ENCODE measurements around the gene PRMT1. TPM values are rescaled to one million over a fixed set of nuclear protein-coding genes. Genes with fewer than 3 reads are reported as not detected.

The PRMT1 gene
- polyA plus RNA-seq, 2 of the 4 experiments (the other 2 are of a cell fraction), result 504 to 516 TPM

DNA sequence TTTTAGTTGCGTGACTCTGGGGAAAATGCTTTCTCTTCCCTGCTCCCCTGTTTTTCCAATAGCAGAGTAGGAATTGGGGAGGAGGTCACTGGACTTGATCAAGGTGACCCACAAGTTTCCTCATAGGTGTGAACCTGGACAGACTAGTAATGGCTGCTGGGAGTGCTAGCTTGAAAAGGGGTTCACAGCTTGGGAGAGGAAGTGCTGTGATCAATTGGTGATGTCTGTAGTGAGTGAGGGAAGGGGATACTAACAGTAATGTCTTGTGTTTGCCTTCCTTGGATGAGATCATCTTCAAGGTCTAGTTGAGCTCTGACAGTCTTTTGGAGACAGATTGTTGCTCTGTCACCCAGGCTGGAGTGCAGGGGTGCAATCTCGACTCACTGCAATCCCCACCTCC is 9.6 kb upstream of the PRMT1 start:
- FAIRE-seq (no peak), DNase-seq (ENCODE audit: low read depth in 1 of 2, low spot score in 1 of 2) (no peak), ATAC-seq (no peak)
- 93% methylated on average over 2 of the region's 2 CpGs for WGBS (ENCODE audit: missing lambda C conversion rate)
- H3K4me1 ChIP-seq, result peaks cover 22% of the 10 kb centered on the region
- ChIA-PET CTCF (interaction anchor here (1.2 to 21.2 kb wide), 4 partner anchors 5 to 32 kb away, joined by 3 to 326 read pairs (median 166); partner anchors contain the start of genes BCL2L12, IRF3 and PRMT1), POLR2A (interaction anchor here (2.1 kb wide), 1 partner anchor 9 kb away, joined by 11 read pairs; the partner anchor contains the start of gene PRMT1)
- TF ChIP-seq EHMT2 (IDR thresholded peaks at IDR 0.05; ENCODE audit: low read depth) (no peak), CHD2 (IDR thresholded peaks at IDR 0.05; ENCODE audit: low read length, partially characterized antibody) (no peak), TFCP2L1 (CRISPR knock-in tag; IDR thresholded peaks at IDR 0.05) (no peak), TP53 (CRISPR knock-in tag; IDR thresholded peaks at IDR 0.05) (no peak), POLR2A (IDR thresholded peaks at IDR 0.05; ENCODE audit: low read length) (no peak), KDM1A (IDR thresholded peaks at IDR 0.05; ENCODE audit: low read depth) (no peak), FOSB (CRISPR knock-in tag; IDR thresholded peaks at IDR 0.05) (no peak), CHD4 (IDR thresholded peaks at IDR 0.05; ENCODE audit: borderline replicate concordance) (no peak)
- TF ChIP-seq, protein P1, sequence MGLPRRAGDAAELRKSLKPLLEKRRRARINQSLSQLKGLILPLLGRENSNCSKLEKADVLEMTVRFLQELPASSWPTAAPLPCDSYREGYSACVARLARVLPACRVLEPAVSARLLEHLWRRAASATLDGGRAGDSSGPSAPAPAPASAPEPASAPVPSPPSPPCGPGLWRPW (IDR thresholded peaks at IDR 0.05), result no peak
- H3K9me3 ChIP-seq, result no peaks in the 10 kb centered on the region
- H3K4me3 ChIP-seq, result no peak overlapping the region
- peak overlapping the region; percentile 91; the same call in 1 of the 3 replicates for H3K4me2 ChIP-seq
- H3K27ac ChIP-seq, result no peak overlapping the region

DNA sequence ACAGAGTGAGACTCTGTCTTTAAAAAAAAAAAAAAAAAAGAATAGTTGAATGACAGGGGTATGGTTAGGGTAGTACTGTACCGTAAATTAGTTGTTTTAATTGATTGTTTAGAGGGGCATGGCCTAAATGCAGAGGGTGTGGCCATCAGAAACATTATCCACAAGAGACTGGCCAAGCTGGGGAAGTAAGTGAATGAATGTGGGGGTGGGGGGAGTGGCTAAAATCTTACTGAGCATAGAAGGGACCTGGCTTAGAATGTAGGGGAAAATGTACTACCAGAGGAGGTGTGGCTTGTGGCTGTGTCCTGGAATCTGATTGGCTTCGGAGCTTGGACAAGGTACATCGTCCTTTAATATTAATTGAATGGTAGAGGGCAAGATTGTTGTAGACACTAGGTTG is 7.6 kb upstream of the PRMT1 start:
- H3K4me2 ChIP-seq, result no peak overlapping the region
- WGBS (ENCODE audit: missing lambda C conversion rate), result 84% methylated on average over 3 of the region's 3 CpGs
- H3K27ac ChIP-seq, result no peak overlapping the region
- H3K4me1 ChIP-seq, result peaks cover 15% of the 10 kb centered on the region
- H3K4me3 ChIP-seq, result no peak overlapping the region
- DNase-seq (ENCODE audit: low read depth in 1 of 2, low spot score in 1 of 2), result no peak
- ChIA-PET POLR2A (no interaction called here), CTCF (interaction anchor here (0.5 to 21.2 kb wide), 7 partner anchors 5 to 167 kb away, joined by 3 to 326 read pairs (median 15); partner anchors contain the start of genes BCL2L12, IRF3, PRMT1 and RRAS)
- no peak for FAIRE-seq
- no peaks in the 10 kb centered on the region for H3K9me3 ChIP-seq
- no peak for ATAC-seq
- TF ChIP-seq, protein P2, sequence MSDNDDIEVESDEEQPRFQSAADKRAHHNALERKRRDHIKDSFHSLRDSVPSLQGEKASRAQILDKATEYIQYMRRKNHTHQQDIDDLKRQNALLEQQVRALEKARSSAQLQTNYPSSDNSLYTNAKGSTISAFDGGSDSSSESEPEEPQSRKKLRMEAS (IDR thresholded peaks at IDR 0.05), result no peak

DNA sequence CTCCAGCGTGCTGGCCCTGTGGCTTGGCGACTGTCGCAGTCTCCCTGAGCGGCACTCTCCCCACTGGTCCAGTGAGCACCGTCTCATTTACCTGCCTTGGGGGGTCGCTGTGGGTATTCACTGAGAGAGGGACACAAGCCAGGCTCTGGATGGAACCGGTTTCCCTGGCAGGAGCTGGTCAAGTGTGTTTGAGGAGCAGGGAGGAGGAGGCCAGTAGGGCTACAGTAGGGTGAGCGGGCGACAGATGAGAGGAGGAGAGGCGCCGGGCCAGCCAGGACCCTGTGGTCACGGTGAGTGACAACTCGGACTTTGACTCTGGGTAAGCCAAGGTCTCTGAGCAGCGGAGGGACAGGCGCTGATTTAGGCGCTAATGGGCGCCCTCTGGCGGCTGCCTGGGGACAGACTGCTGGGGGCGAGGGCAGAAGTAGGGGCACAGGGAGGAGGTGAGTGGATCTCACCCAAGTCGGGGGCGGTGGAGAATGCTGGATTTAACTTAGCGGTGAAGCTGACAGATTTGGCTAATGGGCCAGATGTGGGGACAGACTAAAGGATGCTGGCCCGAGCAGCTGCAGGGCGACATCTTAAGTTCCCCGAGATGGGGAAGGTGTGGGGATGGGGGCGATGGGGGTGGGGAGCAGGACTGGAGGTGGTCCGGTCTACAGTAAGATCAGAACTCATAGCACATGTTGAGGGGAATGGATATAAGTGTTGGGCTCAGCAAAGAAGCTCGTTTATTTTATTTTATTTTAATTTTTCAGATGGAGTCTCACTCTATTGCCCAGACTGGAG is 4.7 kb upstream of the PRMT1 start:
- WGBS (ENCODE audit: missing lambda C conversion rate), result 21% methylated on average over 27 of the region's 28 CpGs
- H3K4me1 ChIP-seq, result peaks cover 11% of the 10 kb centered on the region
- H3K4me3 ChIP-seq, result no peak overlapping the region
- peak overlapping the region; percentile 76 for H3K4me2 ChIP-seq
- ATAC-seq (peak; percentile 47 to 53), FAIRE-seq (no peak), DNase-seq (ENCODE audit: low read depth in 1 of 2, low spot score in 1 of 2) (peak; percentile 87 to 97)
- no peaks in the 10 kb centered on the region for H3K9me3 ChIP-seq
- peak overlapping the region; percentile 57 to 80; a peak in 5 of 6 replicates for H3K27ac ChIP-seq
- CTCF ChIA-PET, result interaction anchor here (0.5 to 21.2 kb wide), 53 partner anchors 2 to 889 kb away, joined by 3 to 326 read pairs (median 5); partner anchors contain the start of genes ADM5, BCL2L12, CPT1C and IRF3
- TF ChIP-seq HEYL (CRISPR knock-in tag; IDR thresholded peaks at IDR 0.05) (no peak), POLR2AphosphoS2 (conservative IDR thresholded peaks at IDR 0.05; ENCODE audit: low read length) (no peak), SMC3 (IDR thresholded peaks at IDR 0.05) (peak; percentile 77), TP53 (CRISPR knock-in tag; IDR thresholded peaks at IDR 0.05) (no peak), ZC3H11A (IDR thresholded peaks at IDR 0.05) (no peak), NPAS2 (CRISPR knock-in tag; IDR thresholded peaks at IDR 0.05; ENCODE audit: borderline replicate concordance) (no peak), HDAC2 (IDR thresholded peaks at IDR 0.05) (no peak), MAZ (IDR thresholded peaks at IDR 0.05; ENCODE audit: borderline replicate concordance, low read depth, low read length) (0 out of 2 replicates have a peak, but pooled peaks have one; percentile 78), RAD21 (conservative IDR thresholded peaks at IDR 0.05 in 1 of 2, IDR thresholded peaks at IDR 0.05 in 1 of 2) (peak; percentile 64 to 65)
- TF ChIP-seq, protein P3, sequence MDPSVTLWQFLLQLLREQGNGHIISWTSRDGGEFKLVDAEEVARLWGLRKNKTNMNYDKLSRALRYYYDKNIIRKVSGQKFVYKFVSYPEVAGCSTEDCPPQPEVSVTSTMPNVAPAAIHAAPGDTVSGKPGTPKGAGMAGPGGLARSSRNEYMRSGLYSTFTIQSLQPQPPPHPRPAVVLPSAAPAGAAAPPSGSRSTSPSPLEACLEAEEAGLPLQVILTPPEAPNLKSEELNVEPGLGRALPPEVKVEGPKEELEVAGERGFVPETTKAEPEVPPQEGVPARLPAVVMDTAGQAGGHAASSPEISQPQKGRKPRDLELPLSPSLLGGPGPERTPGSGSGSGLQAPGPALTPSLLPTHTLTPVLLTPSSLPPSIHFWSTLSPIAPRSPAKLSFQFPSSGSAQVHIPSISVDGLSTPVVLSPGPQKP (IDR thresholded peaks at IDR 0.05; ENCODE audit: low read depth, low read length), result no peak
- TF ChIP-seq, protein P4, sequence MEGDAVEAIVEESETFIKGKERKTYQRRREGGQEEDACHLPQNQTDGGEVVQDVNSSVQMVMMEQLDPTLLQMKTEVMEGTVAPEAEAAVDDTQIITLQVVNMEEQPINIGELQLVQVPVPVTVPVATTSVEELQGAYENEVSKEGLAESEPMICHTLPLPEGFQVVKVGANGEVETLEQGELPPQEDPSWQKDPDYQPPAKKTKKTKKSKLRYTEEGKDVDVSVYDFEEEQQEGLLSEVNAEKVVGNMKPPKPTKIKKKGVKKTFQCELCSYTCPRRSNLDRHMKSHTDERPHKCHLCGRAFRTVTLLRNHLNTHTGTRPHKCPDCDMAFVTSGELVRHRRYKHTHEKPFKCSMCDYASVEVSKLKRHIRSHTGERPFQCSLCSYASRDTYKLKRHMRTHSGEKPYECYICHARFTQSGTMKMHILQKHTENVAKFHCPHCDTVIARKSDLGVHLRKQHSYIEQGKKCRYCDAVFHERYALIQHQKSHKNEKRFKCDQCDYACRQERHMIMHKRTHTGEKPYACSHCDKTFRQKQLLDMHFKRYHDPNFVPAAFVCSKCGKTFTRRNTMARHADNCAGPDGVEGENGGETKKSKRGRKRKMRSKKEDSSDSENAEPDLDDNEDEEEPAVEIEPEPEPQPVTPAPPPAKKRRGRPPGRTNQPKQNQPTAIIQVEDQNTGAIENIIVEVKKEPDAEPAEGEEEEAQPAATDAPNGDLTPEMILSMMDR (IDR thresholded peaks at IDR 0.05), result peak; percentile 94
- TF ChIP-seq, protein P5, sequence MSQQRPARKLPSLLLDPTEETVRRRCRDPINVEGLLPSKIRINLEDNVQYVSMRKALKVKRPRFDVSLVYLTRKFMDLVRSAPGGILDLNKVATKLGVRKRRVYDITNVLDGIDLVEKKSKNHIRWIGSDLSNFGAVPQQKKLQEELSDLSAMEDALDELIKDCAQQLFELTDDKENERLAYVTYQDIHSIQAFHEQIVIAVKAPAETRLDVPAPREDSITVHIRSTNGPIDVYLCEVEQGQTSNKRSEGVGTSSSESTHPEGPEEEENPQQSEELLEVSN (IDR thresholded peaks at IDR 0.05; ENCODE audit: borderline replicate concordance, low read depth), result no peak
- POLR2A ChIA-PET, result interaction anchor here (1.9 kb wide), 2 partner anchors 31 to 32 kb away, joined by 4 to 5 read pairs; partner anchors contain the start of genes RRAS and SCAF1

Measured in A549 (cell line).